Mesenchymal stem cell (in vitro differentiated cells and primary cell): Measurements from ENCODE around the gene KRTAP12-1.

ENCODE experiments used
- DNase-seq: peaks from one replicate; pipeline ENCODE4 v3.0.0-alpha.2; 2013
- H2AFZ ChIP-seq: one replicate; pipeline ENCODE4 v1.6.1; 2013; ENCODE audit warnings: low read depth, mild to moderate bottlenecking, control low read depth, inconsistent platforms, low read length, moderate library complexity
- H2AK5ac ChIP-seq: 2 replicates; pipeline ENCODE4 v1.6.1; 2013; ENCODE audit warnings: low read length, moderate library complexity, mild to moderate bottlenecking, inconsistent platforms; ENCODE audit not compliant: severe bottlenecking
- H2BK120ac ChIP-seq: one replicate; pipeline ENCODE4 v1.6.1; 2013; ENCODE audit warnings: low read depth, mild to moderate bottlenecking, inconsistent platforms, low read length, moderate library complexity
- H2BK12ac ChIP-seq, 2 experiments: one replicate each; pipeline ENCODE4 v1.6.1; 2013; ENCODE audit warnings: inconsistent platforms in 2 of 2, low read length in 2 of 2, mild to moderate bottlenecking in 2 of 2, moderate library complexity in 2 of 2, control low read depth in 1 of 2
- H2BK15ac ChIP-seq: one replicate; pipeline ENCODE4 v1.6.1; 2013; ENCODE audit warnings: mild to moderate bottlenecking, low read depth, inconsistent platforms; ENCODE audit not compliant: poor library complexity, severe bottlenecking
- H2BK5ac ChIP-seq: 2 replicates; pipeline ENCODE4 v1.6.1; 2013; ENCODE audit warnings: low read depth, mild to moderate bottlenecking, low read length, control low read depth, inconsistent platforms; ENCODE audit not compliant: poor library complexity, severe bottlenecking
- H3K14ac ChIP-seq, 2 experiments: one replicate each; pipeline ENCODE4 v1.6.1; 2013; ENCODE audit warnings: inconsistent platforms in 2 of 2, low read length in 2 of 2, control low read depth in 1 of 2, mild to moderate bottlenecking in 1 of 2, moderate library complexity in 1 of 2
- H3K18ac ChIP-seq, 2 experiments: one replicate each; pipeline ENCODE4 v1.6.1; 2013; ENCODE audit warnings: inconsistent platforms in 2 of 2, low read length in 2 of 2, control low read depth in 1 of 2, low read depth in 1 of 2, mild to moderate bottlenecking in 1 of 2
- H3K23ac ChIP-seq, 2 experiments: one replicate each; pipeline ENCODE4 v1.6.1; 2013; ENCODE audit warnings: inconsistent platforms in 2 of 2, low read length in 2 of 2, mild to moderate bottlenecking in 2 of 2, moderate library complexity in 2 of 2, control low read depth in 1 of 2
- H3K27ac ChIP-seq: 2 replicates; pipeline ENCODE4 v1.5.1; 2013; ENCODE audit warnings: mild to moderate bottlenecking, moderate library complexity, low read length, control low read depth, inconsistent platforms; ENCODE audit not compliant: poor library complexity, severe bottlenecking
- H3K27me3 ChIP-seq, 2 experiments: 2 replicates each; pipeline versions ENCODE4 v1.6.1 to v1.7.0; 2013; ENCODE audit warnings: low read length in 2 of 2, mild to moderate bottlenecking in 2 of 2, moderate library complexity in 2 of 2, control low read depth in 1 of 2, inconsistent platforms in 1 of 2; ENCODE audit not compliant: control insufficient read depth in 1 of 2, insufficient read depth in 1 of 2
- H3K36me3 ChIP-seq, 2 experiments: 2 replicates each; pipeline versions ENCODE4 v1.6.1 to v1.7.0; 2013; ENCODE audit warnings: low read length in 2 of 2, control low read depth in 1 of 2, inconsistent platforms in 1 of 2, low read depth in 1 of 2, mild to moderate bottlenecking in 1 of 2; ENCODE audit not compliant: insufficient read depth in 2 of 2, control insufficient read depth in 1 of 2
- H3K4ac ChIP-seq, 2 experiments: one replicate each; pipeline ENCODE4 v1.6.1; 2013; ENCODE audit warnings: inconsistent platforms in 2 of 2, low read length in 2 of 2, mild to moderate bottlenecking in 2 of 2, moderate library complexity in 2 of 2, control low read depth in 1 of 2, low read depth in 1 of 2
- H3K4me1 ChIP-seq: 2 replicates; pipeline ENCODE4 v1.6.1; 2013; ENCODE audit warnings: low read depth, low read length, control low read depth; ENCODE audit not compliant: control insufficient read depth, insufficient read depth
- H3K4me2 ChIP-seq: 2 replicates; pipeline ENCODE4 v1.6.1; 2013; ENCODE audit warnings: low read length, mild to moderate bottlenecking, inconsistent platforms; ENCODE audit not compliant: poor library complexity, severe bottlenecking
- H3K4me3 ChIP-seq, 2 experiments: 2 replicates each; pipeline versions ENCODE4 v1.5.1 to v1.7.0; 2013; ENCODE audit warnings: low read length in 2 of 2, mild to moderate bottlenecking in 2 of 2, control low read depth in 1 of 2, low read depth in 1 of 2; ENCODE audit not compliant: insufficient read depth in 1 of 2
- H3K79me1 ChIP-seq: replicated peaks from 2 replicates; pipeline ENCODE4 v1.6.1; 2013; ENCODE audit warnings: mild to moderate bottlenecking, control low read depth, low read length, inconsistent platforms; ENCODE audit not compliant: poor library complexity, severe bottlenecking
- H3K9ac ChIP-seq: 2 replicates; pipeline ENCODE4 v1.7.0; 2013; ENCODE audit warnings: mild to moderate bottlenecking, low read length, moderate library complexity
- H3K9me3 ChIP-seq: 2 replicates; pipeline ENCODE4 v1.7.0; 2013; ENCODE audit warnings: mild to moderate bottlenecking, low read length; ENCODE audit not compliant: control insufficient read depth
- H4K8ac ChIP-seq: one replicate; pipeline ENCODE4 v1.6.1; 2013; ENCODE audit warnings: inconsistent platforms, mild to moderate bottlenecking, low read length, moderate library complexity
- H4K91ac ChIP-seq: one replicate; pipeline ENCODE4 v1.6.1; 2013; ENCODE audit warnings: mild to moderate bottlenecking, low read length, inconsistent platforms
- WGBS: methylation state at CpG from one replicate; pipeline ENCODE4 v1.1.7; 2013; ENCODE audit warnings: mixed read lengths; 5-methylcytosine and 5-hydroxymethylcytosine counted together

The KRTAP12-1 gene

DNA sequence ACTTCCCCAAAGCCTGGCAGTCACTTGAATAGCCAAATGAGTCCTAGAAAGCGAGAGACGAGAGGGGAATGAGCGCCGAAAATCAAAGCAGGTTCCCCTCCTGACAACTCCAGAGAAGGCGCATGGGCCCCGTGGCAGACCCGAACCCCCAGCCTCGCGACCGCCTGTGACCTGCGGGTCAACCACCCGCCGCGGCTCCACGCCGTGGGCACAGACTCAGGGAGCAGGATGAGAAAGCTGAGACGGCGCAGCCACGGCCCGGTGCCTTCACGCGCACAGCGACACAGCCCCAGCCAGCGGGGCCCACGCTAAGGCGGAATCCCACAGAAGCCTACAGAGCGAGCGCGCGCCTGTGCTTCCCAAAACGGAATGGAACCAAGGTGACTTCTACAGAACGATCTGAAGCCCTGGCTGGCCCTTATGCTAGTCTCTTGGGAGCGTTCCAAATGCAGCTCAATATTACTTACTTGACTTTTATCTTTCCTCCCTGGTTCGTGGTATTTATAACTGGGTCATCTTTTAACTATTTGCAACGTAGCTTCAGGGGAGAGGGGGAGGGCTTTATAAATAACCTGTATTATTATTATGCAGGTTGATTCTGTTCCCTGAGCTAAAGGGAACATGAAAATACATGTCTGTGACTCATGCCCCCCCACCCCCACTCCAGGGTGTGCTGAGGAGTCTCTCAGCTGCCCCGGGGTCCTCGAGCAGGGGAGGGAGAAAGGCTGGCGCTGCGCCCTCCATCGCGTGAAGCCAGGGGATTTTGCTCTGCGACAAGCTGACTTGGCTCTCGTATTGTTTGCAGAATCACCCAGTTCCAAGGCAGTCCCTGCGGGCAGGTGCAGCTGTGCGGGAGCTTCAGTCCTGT lies 27.7 kb upstream of the KRTAP12-1 start:
- H3K4ac ChIP-seq, result no peak overlapping the region
- peaks cover 0 to 2% of the 10 kb centered on the region in 2 experiments for H3K36me3 ChIP-seq
- no peak overlapping the region for H3K23ac ChIP-seq
- no peak overlapping the region for H4K91ac ChIP-seq
- H3K14ac ChIP-seq, result no peak overlapping the region
- no peak overlapping the region for H2BK12ac ChIP-seq
- no peak overlapping the region for H4K8ac ChIP-seq
- no peak overlapping the region for H2AK5ac ChIP-seq
- H3K4me1 ChIP-seq, result peaks cover 18% of the 10 kb centered on the region
- peak overlapping the region; percentile 30 for H3K4me2 ChIP-seq
- peak overlapping the region in 1 of 2 experiments; percentile 9 for H3K4me3 ChIP-seq
- H3K18ac ChIP-seq, result no peak overlapping the region
- H2AFZ ChIP-seq, result no peak overlapping the region
- H2BK5ac ChIP-seq, result no peak overlapping the region
- whole genome bisulfite sequencing, result 6% methylated on average over 40 of the region's 45 CpGs
- no peak overlapping the region for H2BK15ac ChIP-seq
- H2BK120ac ChIP-seq, result no peak overlapping the region
- DNase-seq, result no peak
- no peaks in the 10 kb centered on the region for H3K9me3 ChIP-seq
- H3K27me3 ChIP-seq, result peaks cover 81 to 90% of the 10 kb centered on the region in 2 experiments
- no peak overlapping the region for H3K9ac ChIP-seq
- H3K79me1 ChIP-seq, result no peaks in the 10 kb centered on the region
- H3K27ac ChIP-seq, result no peak overlapping the region

DNA sequence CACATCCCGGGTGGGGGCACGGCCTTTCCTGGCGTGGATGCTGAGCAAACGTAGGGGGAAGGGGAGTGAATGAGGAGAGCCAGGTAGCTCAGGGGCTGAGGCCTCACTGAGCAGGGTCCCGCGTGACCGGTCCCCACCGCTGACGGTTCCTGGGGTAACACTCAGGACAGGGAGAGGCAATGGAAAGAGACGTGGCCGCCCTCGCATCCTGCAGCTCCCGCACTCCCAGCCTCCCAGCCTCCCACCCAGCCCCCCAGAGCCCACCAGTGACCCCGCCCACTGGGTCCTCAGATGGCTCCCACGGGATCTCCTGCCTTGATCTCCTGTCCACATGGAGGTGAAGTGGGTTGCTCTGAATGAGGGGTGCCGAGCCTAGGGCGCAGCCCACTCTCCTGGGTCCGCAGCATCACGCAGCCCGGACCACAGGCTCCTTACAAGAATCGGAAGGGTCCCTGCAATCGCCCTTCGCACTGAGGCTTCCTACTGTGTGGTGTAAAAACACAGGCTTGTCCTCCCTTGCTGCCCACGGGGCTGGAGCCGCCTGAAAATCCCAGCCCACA lies 27.0 kb upstream of the KRTAP12-1 start:
- Histone ChIP-seq H3K9ac (no peak overlapping the region), H2BK5ac (no peak overlapping the region), H4K8ac (no peak overlapping the region), H3K4me3 (no peak overlapping the region), H3K36me3 (peaks cover 0 to 3% of the 10 kb centered on the region in 2 experiments), H3K4ac (no peak overlapping the region), H2AK5ac (no peak overlapping the region), H2BK12ac (no peak overlapping the region), H2BK15ac (no peak overlapping the region), H2BK120ac (no peak overlapping the region), H3K14ac (no peak overlapping the region), H3K18ac (no peak overlapping the region), H3K79me1 (no peaks in the 10 kb centered on the region), H3K23ac (no peak overlapping the region), H3K4me2 (no peak overlapping the region), H2AFZ (no peak overlapping the region), H3K27me3 (peaks cover 83 to 91% of the 10 kb centered on the region in 2 experiments), H4K91ac (no peak overlapping the region), H3K4me1 (peaks cover 18% of the 10 kb centered on the region), H3K9me3 (no peaks in the 10 kb centered on the region), H3K27ac (no peak overlapping the region)
- WGBS, result 10% methylated on average over 17 of the region's 25 CpGs
- DNase-seq, result no peak

DNA sequence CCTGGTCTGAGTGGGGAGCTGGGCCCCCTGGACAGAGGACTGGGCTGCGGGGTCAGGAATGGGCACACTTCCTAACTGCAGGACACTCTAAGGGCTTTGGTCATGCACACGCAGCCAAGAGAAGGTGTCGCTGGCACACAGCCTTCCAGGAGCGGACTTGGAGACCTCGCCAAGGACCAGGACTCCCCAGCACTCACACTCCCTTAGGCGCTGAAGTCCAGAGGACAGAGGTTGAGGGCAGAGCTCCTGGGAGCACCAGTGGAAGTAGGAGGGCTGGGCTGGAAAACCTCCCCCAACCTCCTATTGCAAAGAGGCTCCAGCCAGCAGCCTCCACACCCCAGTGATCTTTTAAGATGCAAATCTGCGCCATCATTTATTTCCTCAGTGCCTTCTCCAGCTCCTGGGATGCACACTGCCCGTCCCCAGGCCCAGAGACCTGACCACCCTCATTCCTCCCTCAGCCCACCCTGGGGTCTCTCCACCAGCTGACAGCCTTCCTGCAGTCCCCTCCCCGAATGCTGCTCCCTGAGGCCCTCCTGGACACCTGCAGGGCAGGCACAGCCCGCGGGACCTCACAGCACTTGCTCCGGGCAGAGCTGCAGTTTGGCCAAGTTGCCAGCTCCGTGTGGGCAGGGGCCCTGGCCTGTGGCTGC lies 26.4 kb upstream of the KRTAP12-1 start:
- 1% methylated on average over 10 of the region's 13 CpGs for WGBS
- Histone ChIP-seq H4K91ac (no peak overlapping the region), H3K18ac (no peak overlapping the region), H2BK5ac (no peak overlapping the region), H3K79me1 (no peaks in the 10 kb centered on the region), H3K23ac (no peak overlapping the region), H2BK120ac (no peak overlapping the region), H3K14ac (no peak overlapping the region), H3K4ac (no peak overlapping the region), H2AFZ (no peak overlapping the region), H3K36me3 (peaks cover 0 to 6% of the 10 kb centered on the region in 2 experiments), H3K27me3 (peaks cover 83 to 91% of the 10 kb centered on the region in 2 experiments), H3K27ac (no peak overlapping the region), H3K4me3 (no peak overlapping the region), H4K8ac (no peak overlapping the region), H3K9me3 (no peaks in the 10 kb centered on the region), H3K9ac (no peak overlapping the region), H3K4me2 (no peak overlapping the region), H3K4me1 (peaks cover 18% of the 10 kb centered on the region), H2BK15ac (no peak overlapping the region), H2BK12ac (no peak overlapping the region), H2AK5ac (no peak overlapping the region)
- DNase-seq, result no peak
